ENCODE measurements around the gene TMPRSS9. TPM values are rescaled to one million over a fixed set of nuclear protein-coding genes. Genes with fewer than 3 reads are reported as not detected.

Gene TMPRSS9
- total and polyA plus RNA-seq, 2 of the 13 experiments (the other 11 are each of a cell fraction or from before 2014, with no cell fraction given), result 2.5 to 5.2 TPM

- TF ChIP-seq ZNF407 (CRISPR knock-in tag; IDR thresholded peaks at IDR 0.05; ENCODE audit: not compliant biosample characterization) (peak; percentile 26), ZBTB46 (CRISPR knock-in tag; IDR thresholded peaks at IDR 0.05; ENCODE audit: borderline replicate concordance) (peak; percentile 23; the same call in 1 of the 2 replicates), TCF7L2 (IDR thresholded peaks at IDR 0.05; ENCODE audit: low read depth, low read length) (no peak), ZBTB7B (CRISPR knock-in tag; IDR thresholded peaks at IDR 0.05) (no peak; the same call in none of the 2 replicates), SUZ12 (IDR thresholded peaks at IDR 0.05; ENCODE audit: low read depth, low read length) (peak; percentile 76), AHR (CRISPR knock-in tag; IDR thresholded peaks at IDR 0.05) (0 out of 2 replicates have a peak, but pooled peaks have one; percentile 56), POLR2AphosphoS2 (IDR thresholded peaks at IDR 0.05; ENCODE audit: low read depth, low read length) (peak; percentile 80; the same call in 1 of the 2 replicates), NFRKB (IDR thresholded peaks at IDR 0.05) (no peak), SP5 (CRISPR knock-in tag; IDR thresholded peaks at IDR 0.05; ENCODE audit: borderline replicate concordance, low read depth) (peak; percentile 79; the same call in 1 of the 2 replicates), ZNF143 (CRISPR knock-in tag; IDR thresholded peaks at IDR 0.05) (peak; percentile 99), ZNF503 (CRISPR knock-in tag; IDR thresholded peaks at IDR 0.05) (peak; percentile 81), REST (IDR thresholded peaks at IDR 0.05; ENCODE audit: borderline replicate concordance in 1 of 2, low read depth in 1 of 2, low read length in 2 of 2) (no peak)
These were observed 67.6 kb downstream of the TMPRSS9 start, which contains the start of gene TIMM13 (continued) for GRCh38 chr19:2427429-2428320.
